Ammon's horn (tissue), 1 donor: Measurements from ENCODE around the gene KLHDC7B.
"Not testable (repeated sequence)": the region's sequence is repeated elsewhere in the genome, so short reads cannot be mapped to it uniquely, and the experiment has no call there.

Experiments
- DNase-seq: peaks from one replicate; pipeline ENCODE4 v3.0.0-alpha.2; 2016; ENCODE audit warnings: low spot score

KLHDC7B gene

DNA sequence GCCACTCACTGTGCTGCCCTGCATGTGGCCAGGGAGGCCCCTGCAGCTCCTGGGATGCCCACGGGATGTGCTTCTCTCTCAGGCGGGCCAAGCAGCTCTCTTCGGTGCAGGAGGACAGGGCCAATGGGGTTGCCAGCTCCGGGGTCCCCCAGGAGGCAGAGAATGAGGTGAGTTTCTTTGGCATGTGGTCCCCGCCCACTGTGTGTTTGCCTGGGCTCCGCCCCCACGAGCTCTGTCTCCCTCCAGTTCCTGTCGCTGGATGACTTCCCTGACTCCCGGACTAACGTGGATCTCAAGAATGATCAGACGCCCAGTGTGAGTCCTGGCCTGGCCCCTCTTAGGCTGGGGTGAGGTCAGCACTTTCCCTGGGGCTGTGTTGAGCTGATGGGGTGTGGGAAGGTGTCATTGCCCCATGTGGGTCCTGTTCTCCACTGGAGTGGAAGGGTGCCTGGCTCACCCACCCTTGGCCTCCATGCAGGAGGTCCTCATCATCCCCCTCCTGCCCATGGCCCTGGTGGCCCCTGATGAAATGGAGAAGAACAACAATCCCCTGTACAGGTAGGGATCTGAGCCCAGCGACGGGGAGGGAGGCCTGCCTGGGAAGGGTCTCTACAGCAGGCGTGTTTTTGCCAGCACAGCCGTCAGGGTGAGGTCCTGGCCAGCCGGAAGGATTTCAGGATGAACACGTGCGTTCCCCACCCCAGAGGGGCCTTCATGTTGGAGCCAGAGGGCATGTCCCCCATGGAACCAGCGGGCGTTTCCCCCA, 28.0 kb upstream of the KLHDC7B start:
- DNase-seq, result no peak

DNA sequence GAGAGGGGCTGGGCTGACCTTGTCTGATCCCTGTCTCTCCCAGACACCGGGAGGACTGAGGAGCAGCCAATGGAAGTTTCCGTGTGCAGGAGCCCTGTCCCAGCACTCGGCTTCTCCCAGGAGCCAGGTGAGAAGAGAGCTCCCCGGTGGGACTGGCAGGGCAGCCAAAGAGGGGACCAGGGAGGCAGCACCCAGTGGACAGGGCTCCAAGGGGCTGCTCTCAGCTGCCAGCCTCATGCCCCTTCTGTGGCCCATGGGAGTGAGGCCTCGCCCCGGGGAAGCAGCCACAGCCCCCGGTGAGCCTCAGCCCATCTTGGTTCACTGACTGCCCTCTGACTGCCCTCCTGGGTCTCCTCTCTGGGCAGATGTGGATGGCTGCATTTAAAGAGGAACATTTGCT, 27.1 kb upstream of the KLHDC7B start:
- DNase-seq, result no peak

DNA sequence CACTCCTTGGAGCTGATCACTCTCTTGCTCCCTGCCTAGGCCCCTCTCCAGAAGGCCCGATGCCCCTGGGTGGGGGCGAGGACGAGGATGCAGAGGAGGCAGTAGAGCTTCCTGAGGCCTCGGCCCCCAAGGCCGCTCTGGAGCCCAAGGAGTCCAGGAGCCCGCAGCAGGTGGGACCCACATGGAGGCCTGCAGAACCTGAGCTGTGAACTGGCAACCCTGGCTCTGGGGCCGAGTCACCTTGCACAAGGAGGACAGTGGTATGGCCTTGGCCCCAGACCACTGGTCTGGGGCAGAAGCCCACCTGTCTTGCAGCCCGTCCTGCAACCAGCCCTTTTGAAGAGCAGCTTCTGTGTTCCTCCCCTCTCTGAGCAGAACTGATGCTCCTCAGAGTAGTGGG, 26.5 kb upstream of the KLHDC7B start:
- DNase-seq, result no peak

GRCh38 chr22:50520184-50520583, 25.5 kb upstream of the KLHDC7B start:
- not testable (repeated sequence) for DNase-seq

DNA sequence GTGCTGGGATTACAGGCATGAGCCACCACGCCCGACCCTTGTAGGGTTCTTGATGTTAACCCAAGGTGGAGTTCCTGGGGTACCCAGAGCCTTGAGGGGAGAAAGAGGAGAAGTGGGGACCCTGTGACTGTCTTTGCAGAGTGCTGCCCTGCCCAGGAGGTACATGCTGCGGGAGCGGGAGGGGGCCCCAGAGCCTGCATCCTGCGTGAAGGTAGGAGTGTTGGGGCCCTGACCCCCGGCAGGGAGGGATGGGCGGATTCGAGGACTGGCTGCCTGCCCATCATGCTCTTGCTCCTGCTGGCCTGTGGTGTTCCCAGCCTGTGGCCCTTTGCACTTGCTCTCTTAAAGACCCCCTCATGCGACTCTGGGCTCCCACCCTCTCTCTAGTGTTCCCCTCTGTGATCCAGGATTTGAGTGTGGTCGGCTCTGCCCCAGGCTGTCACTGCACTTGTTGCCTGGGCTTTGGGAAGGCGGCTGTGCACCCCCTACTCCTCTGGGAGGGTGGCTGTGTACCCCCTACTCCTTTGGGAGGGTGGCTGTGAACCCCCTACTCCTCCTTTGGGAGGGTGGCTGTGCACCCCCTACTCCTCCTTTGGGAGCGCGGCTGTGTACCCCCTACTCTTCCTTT, 24.8 kb upstream of the KLHDC7B start:
- DNase-seq, result no peak

DNA sequence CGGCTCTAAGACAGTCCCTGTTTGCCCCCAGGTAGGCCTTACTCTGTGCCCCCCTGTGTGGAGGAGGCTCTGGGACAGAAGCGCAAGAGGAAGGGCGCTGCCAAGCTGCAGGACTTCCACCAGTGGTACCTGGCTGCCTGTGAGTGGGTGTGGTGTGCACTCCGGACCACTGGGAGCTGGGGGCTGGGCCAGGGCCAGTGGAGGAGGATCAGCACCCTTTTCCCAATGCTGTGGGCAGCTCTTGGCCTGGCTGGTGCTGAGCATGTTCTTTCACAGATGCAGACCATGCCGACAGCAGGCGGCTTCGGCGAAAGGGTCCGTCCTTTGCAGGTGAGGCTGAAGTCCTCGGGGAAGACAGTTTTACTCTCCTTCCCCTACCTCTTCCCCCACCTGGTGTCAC, 24.0 kb upstream of the KLHDC7B start:
- no peak for DNase-seq

DNA sequence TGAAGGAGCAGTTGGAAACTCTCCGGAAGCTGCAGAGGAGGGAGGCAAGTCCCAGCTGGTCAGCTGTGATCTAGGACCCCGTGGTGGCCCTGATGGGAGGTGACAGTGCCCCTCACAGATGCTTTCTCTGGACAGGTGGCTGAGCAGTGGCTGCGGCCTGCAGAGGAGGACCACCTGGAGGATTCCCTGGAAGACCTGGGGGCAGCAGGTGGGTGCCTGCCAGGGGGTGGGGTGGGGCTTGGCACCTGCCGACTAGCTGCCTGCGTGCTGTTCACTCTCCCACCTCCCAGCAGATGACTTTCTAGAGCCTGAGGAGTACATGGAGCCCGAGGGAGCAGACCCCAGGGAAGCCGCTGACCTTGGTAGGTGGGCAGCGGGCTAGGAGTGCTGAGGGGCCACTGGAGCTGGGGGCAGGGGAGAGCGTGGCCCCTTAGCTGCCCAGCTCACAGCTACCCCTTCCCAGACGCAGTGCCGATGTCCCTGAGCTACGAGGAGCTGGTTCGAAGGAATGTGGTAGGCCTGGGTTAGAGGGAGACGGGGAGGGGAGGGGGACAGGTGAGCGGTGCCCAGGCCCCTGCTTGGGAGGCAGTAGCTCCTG, 23.4 kb upstream of the KLHDC7B start:
- no peak for DNase-seq

GRCh38 chr22:50522806-50523438, 22.8 kb upstream of the KLHDC7B start:
- no peak for DNase-seq

- DNase-seq, result no peak
Observed at GRCh38 chr22:50523458-50523805, 22.3 kb upstream of the KLHDC7B start.

- DNase-seq, result no peak
Observed at GRCh38 chr22:50523806-50524675, 21.7 kb upstream of the KLHDC7B start.

DNA sequence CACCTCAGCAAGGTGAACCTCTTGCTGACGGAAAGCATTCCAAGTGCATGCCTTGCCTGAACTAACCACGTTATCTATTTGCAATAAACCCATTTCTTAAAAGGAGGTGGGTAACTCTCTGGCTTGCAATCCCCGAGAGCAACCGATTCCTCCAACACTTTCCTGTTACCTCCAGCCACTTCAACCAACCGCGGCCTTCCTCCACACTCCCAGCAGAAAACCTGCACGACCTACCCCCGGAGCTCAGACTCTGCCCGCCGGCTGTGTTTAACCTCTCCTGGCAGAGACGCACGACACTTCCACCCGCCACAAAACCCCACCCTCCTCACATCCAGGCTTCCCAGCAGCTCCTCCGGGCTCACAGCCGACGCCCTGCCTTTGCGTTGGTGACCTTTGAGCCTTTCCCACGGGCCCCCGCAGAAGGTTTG, 21.0 kb upstream of the KLHDC7B start:
- no peak for DNase-seq

GRCh38 chr22:50525104-50525857, 20.4 kb upstream of the KLHDC7B start, which contains the start of gene SCO2:
Gene SCO2, minus strand, starts transcription at chr22:50525598. Its CDS starts 1,187 bp downstream, at chr22:50524411.
- peak; percentile 96 for DNase-seq

- no peak for DNase-seq
Observed at GRCh38 chr22:50525858-50526107, 19.9 kb upstream of the KLHDC7B start.

DNA sequence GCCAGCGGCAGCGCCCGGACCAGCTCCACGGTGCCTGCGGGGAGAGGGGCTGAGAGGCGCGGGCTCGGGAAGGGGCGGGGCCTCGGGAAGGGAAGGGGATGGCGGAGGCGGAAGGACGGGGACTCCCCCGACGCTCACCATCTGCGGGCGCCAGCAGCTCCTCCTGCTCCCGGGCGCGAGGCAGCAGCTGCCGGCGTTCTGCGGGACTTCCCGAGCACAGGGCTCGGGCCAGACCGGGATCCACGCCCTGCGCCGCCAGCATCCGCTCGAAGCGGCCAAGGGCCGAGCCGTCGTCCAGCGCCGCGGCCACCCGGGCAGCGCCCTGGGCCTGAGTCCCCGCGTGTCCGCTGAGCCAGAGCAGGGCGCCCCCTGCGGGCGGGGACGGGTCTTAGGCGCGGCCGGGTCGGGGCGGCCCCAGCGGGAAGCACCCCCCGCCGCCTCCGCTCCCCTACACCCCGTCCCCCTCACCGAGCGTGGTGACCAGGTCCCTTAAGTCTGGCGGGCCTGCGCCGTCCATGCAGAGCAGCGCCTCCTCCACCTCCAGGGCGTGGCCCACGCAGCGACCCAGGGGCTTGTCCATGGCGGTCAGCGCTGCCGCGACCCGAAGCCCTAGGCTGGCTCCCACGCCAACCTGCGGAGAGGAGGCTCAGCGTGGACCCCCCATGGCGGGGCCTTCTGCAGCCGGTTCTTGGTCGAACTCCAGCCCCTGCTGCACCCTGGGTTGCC, 19.4 kb upstream of the KLHDC7B start:
- peak; percentile 73 for DNase-seq

- DNase-seq, result no peak
Observed at GRCh38 chr22:50526834-50527801, 18.6 kb upstream of the KLHDC7B start.

DNA sequence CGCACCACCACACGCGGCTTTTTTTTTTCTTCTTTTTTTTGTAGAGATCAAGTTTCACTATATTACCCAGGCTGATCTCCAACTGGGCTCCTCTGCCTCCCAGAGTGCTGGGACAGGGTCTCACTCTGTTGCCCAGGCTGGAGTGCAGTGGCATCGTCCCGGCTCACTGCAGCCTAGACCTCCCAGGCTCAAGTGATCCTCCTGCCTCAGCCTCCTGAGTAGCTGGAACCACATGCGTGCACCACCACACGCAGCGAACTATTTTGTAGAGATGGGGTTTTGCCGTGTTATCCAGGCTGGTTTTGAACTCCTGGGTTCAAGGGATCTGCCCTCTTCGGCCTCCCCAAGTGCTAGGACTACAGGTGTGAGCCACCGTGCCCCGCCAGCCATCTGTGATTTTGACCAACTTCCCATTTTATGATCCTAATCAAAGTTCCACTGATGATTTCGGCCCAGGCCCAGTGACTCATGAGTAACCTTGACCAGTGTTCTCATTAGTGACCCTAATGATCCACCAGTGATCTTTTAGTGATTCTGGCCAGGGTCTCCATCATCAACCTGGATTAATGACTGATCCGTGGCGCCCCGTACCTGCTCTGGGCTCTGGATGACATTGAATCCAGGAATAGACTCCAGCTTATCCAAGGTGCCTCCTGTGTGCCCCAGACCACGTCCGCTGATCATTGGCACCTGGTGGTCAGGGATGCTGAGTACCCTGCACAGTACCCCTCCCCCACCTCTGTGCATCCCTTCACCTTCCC, 17.6 kb upstream of the KLHDC7B start:
- DNase-seq, result no peak

DNA sequence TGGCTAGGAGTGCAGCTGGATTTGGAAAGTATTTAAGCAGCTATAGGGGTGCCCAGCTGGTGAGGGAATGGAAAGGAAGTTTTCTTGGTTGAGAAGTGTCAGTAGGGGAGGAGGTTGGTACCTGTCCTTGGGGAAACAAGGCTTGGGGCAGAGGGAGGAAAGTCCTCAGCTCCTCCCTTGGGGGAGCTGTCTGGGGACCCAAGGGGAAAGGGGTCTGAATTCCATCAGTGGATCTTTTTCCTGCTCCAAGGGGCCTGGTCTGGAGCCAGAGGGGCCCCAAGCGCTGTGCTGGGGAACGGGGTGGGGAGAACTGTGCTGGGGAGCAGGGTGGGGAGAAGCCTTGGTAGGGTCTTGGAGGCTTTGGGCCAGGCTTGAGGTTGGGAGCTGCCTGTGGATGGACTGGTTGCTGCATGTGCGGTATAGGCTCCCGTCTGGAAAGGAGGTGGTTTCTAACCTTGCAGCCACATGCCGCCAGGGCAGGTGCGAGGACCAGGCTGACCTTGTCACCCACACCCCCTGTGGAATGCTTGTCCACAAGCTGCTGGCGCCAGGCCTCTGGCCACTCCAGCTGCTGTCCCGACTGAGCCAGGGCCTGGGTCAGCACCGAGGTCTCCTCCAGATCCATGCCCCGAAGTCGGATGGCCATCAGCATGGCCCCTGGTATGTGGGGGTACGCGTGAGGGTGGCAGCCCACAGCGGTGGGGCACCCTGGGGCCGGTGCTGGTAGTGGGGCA, 16.9 kb upstream of the KLHDC7B start:
- no peak for DNase-seq

- DNase-seq, result no peak
Observed at GRCh38 chr22:50529416-50529896, 16.2 kb upstream of the KLHDC7B start.
